Measurements from ENCODE around the gene ZC3H4. TPM values are rescaled to one million over a fixed set of nuclear protein-coding genes. Genes with fewer than 3 reads are reported as not detected.

ZC3H4 gene
- polyA plus RNA-seq, 1 donor from 2014 or later = 3.5 TPM

DNA sequence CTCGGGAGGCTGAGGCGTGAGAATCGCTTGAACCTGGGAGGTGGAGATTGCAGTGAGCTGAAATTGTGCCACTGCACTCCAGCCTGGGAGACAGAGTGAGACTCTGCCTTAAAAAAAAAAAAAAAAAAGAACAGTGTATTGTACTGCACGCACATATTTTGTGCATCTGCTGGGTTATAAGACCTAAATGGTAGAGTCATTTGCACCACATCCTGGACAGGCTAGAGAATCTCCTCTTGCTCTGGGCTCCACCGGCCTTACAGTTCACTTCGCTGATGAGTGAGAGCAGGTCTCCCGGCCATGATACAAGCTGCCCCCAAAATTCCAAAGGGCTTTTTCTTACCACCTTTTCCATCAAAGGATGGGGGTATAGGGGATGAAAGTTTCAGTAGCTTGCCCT lies 9.8 kb upstream of the ZC3H4 start:
- Mint-ChIP-seq H3K4me3 (no peak overlapping the region), H3K4me1 (peaks cover 1 to 4% (median 4%) of the 10 kb centered on the region in 3 donors), H3K36me3 (peaks cover 2% of the 10 kb centered on the region), H3K27me3 (no peaks in the 10 kb centered on the region), H3K27ac (no peak overlapping the region), H3K9me3 (no peaks in the 10 kb centered on the region)

GRCh38 chr19:47122359-47123335 lies 9.1 kb upstream of the ZC3H4 start:
- H3K36me3 Mint-ChIP-seq = peaks cover 2% of the 10 kb centered on the region
- H3K27me3 Mint-ChIP-seq = no peaks in the 10 kb centered on the region
- peaks cover 1 to 4% (median 4%) of the 10 kb centered on the region in 3 donors for H3K4me1 Mint-ChIP-seq
- no peaks in the 10 kb centered on the region for H3K9me3 Mint-ChIP-seq
- H3K4me3 Mint-ChIP-seq = no peak overlapping the region
- peak overlapping the region in 1 of 3 donors; percentile 25 for H3K27ac Mint-ChIP-seq

DNA sequence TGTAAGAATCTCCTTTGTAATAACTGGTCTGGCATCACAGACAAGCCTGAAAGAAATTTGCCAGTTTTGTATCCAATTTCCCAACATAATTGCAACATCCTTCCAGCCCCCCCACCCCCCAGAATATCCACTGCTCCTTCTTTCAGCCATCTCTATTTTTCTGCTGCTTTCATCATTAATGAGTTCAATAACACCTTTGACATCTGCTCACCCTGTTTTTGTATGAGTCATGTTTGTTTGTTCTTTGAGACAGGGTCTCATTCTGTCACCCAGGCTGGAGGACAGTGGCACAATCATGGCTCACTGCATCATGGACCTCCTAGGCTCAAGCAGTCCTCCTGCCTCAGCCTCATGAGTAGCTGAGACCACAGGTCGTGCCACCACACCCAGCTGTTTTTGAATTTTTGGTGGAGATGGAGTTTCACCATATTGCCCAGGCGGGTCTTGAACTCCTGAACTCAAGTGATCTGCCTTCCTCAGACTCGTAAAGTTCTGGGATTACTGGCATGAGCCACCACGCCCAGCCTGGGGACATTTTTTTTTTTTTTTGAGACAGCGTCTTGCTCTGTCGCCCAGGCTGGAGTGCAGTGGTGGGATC lies 7.0 kb upstream of the ZC3H4 start:
- H3K4me3 Mint-ChIP-seq = peak overlapping the region in 2 of 4 donors; percentile 28 to 33
- no peaks in the 10 kb centered on the region for H3K9me3 Mint-ChIP-seq
- H3K27me3 Mint-ChIP-seq = no peaks in the 10 kb centered on the region
- peaks cover 1 to 4% (median 4%) of the 10 kb centered on the region in 3 donors for H3K4me1 Mint-ChIP-seq
- H3K36me3 Mint-ChIP-seq = peaks cover 2% of the 10 kb centered on the region
- H3K27ac Mint-ChIP-seq = no peak overlapping the region

- no peaks in the 10 kb centered on the region for H3K27me3 Mint-ChIP-seq
- peak overlapping the region; percentile 99 to 100 (median 100) for H3K27ac Mint-ChIP-seq
- peaks cover 5% of the 10 kb centered on the region for H3K36me3 Mint-ChIP-seq
- H3K4me1 Mint-ChIP-seq = peaks cover 14 to 24% (median 15%) of the 10 kb centered on the region in 3 donors
- H3K9me3 Mint-ChIP-seq = no peaks in the 10 kb centered on the region
- peak overlapping the region; percentile 97 to 100 (median 99) for H3K4me3 Mint-ChIP-seq
Observed at GRCh38 chr19:47113850-47114651, 475 bp upstream of the ZC3H4 start.

DNA sequence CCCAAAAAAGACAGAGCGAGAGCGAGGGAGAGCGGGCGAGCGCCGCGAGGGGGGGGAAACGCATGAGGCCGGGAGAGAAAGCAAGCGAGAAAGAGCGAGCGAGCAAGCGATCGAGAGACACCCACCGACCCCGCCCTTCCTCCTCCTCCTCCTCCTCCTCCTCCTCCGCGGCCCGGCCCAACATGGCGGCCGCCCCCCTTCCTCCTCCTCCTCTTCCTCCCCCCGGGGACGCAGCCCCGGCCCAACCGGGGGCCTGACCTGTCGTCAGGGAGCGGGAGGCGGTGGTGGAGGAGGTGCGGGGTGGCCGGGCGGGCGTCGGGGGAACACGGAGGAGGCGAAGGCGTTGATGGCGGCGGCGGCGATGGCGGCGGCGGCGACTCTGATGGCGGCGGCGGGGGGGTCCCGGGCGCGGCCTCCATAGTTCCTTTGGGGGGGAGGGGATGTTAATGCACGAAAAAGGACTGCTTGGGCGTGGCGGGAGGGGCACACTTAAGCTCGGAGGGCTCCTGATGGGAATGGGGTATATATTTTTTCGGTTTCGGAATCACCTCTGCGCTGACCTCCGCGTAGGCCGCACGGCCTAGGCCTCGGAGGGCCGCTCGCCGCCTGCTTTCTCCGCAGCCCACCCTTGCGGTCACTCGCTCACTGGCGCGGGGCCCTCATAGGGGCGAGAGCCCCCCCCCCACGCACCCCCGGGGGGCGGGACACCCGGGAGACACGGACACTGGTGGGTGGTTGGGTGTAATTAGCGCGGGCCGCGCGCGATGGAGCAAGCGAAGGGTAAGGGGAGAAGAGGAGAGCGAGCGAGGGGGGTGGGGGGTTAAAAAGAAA lies 1.2 kb downstream of the ZC3H4 start:
- Mint-ChIP-seq H3K27ac (peak overlapping the region; percentile 99 to 100 (median 100)), H3K27me3 (no peaks in the 10 kb centered on the region), H3K36me3 (peaks cover 5% of the 10 kb centered on the region), H3K9me3 (no peaks in the 10 kb centered on the region), H3K4me3 (peak overlapping the region; percentile 97 to 100 (median 99)), H3K4me1 (peaks cover 25 to 36% (median 28%) of the 10 kb centered on the region in 3 donors)

- H3K36me3 Mint-ChIP-seq = peaks cover 5% of the 10 kb centered on the region
- peaks cover 31 to 43% (median 35%) of the 10 kb centered on the region in 3 donors for H3K4me1 Mint-ChIP-seq
- no peaks in the 10 kb centered on the region for H3K9me3 Mint-ChIP-seq
- no peaks in the 10 kb centered on the region for H3K27me3 Mint-ChIP-seq
- H3K4me3 Mint-ChIP-seq = peak overlapping the region; percentile 97 to 100 (median 99)
- H3K27ac Mint-ChIP-seq = peak overlapping the region; percentile 99 to 100 (median 100)
Observed at GRCh38 chr19:47111682-47112165, 1.9 kb downstream of the ZC3H4 start.

- Mint-ChIP-seq H3K36me3 (peaks cover 5% of the 10 kb centered on the region), H3K4me3 (peak overlapping the region; percentile 97 to 100 (median 99))
Observed at GRCh38 chr19:47111006-47111621, 2.5 kb downstream of the ZC3H4 start.

DNA sequence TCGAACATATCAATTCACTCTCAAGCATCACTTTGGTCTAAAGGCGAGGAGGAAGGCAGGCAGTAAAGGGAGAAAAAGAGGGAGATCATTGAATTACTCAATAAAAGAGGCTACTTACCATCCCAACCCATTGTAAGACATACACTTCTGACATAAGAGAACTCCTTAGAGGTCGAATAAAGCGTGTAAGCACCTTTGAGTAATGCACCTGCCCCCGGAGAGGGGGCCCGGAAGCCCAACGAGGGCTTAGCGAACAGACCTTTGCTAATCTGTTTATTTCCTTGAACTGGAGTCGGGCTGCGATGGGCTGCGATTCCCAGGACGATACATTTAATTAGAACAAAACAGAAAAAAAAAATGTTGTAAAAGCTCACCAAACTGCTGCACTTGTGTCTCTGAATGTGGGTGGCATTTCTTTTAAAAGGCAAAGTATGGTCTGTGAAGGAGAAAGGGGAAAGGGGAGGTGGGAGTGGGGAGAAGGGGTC lies 3.0 kb downstream of the ZC3H4 start:
- peaks cover 32 to 52% (median 43%) of the 10 kb centered on the region in 3 donors for H3K4me1 Mint-ChIP-seq
- H3K4me3 Mint-ChIP-seq = peak overlapping the region; percentile 97 to 100 (median 99)

More at GRCh38 chr19:47111006-47111621, 2.5 kb downstream of the ZC3H4 start:
- Mint-ChIP-seq H3K27ac (peak overlapping the region; percentile 99 to 100 (median 100)), H3K4me1 (peaks cover 31 to 46% (median 37%) of the 10 kb centered on the region in 3 donors), H3K27me3 (no peaks in the 10 kb centered on the region), H3K9me3 (no peaks in the 10 kb centered on the region)

GRCh38 chr19:47109541-47110375 lies 3.8 kb downstream of the ZC3H4 start:
- H3K4me3 Mint-ChIP-seq = peak overlapping the region; percentile 97 to 100 (median 99)

More for the DNA sequence above, 3.0 kb downstream of the ZC3H4 start:
- Mint-ChIP-seq H3K27me3 (no peaks in the 10 kb centered on the region), H3K27ac (peak overlapping the region; percentile 99 to 100 (median 100)), H3K9me3 (no peaks in the 10 kb centered on the region), H3K36me3 (peaks cover 5% of the 10 kb centered on the region)

GRCh38 chr19:47109177-47109540 lies 4.4 kb downstream of the ZC3H4 start:
- no peaks in the 10 kb centered on the region for H3K27me3 Mint-ChIP-seq
- H3K4me1 Mint-ChIP-seq = peaks cover 34 to 53% (median 44%) of the 10 kb centered on the region in 3 donors
- H3K9me3 Mint-ChIP-seq = no peaks in the 10 kb centered on the region
- peaks cover 5% of the 10 kb centered on the region for H3K36me3 Mint-ChIP-seq
- H3K4me3 Mint-ChIP-seq = peak overlapping the region; percentile 97 to 100 (median 99)
- peak overlapping the region; percentile 99 to 100 (median 100) for H3K27ac Mint-ChIP-seq

More at GRCh38 chr19:47109541-47110375, 3.8 kb downstream of the ZC3H4 start:
- H3K9me3 Mint-ChIP-seq = no peaks in the 10 kb centered on the region
- peaks cover 5% of the 10 kb centered on the region for H3K36me3 Mint-ChIP-seq
- H3K4me1 Mint-ChIP-seq = peaks cover 32 to 53% (median 45%) of the 10 kb centered on the region in 3 donors
- H3K27ac Mint-ChIP-seq = peak overlapping the region; percentile 99 to 100 (median 100)
- H3K27me3 Mint-ChIP-seq = no peaks in the 10 kb centered on the region

GRCh38 chr19:47107953-47108746 lies 5.4 kb downstream of the ZC3H4 start:
- Mint-ChIP-seq H3K4me1 (peaks cover 31 to 43% (median 42%) of the 10 kb centered on the region in 3 donors), H3K9me3 (no peaks in the 10 kb centered on the region), H3K27me3 (no peaks in the 10 kb centered on the region), H3K36me3 (peaks cover 5% of the 10 kb centered on the region), H3K27ac (peak overlapping the region; percentile 88 to 100 (median 99)), H3K4me3 (peak overlapping the region; percentile 23 to 97 (median 66))
